Skeletal muscle cell (primary cell): ENCODE data around the gene LINGO4.

ENCODE experiments used
- DNase-seq: peaks from one replicate; pipeline ENCODE4 v3.0.0-alpha.2; 2010; ENCODE audit warnings: low read depth
- H3K4me3 ChIP-seq: 2 replicates; pipeline ENCODE4 v1.5.1; 2011; ENCODE audit warnings: low read depth, mild to moderate bottlenecking, control low read depth, low read length, moderate library complexity

LINGO4 gene

GRCh38 chr1:151835596-151835995, 30.4 kb upstream of the LINGO4 start:
- no peak for DNase-seq
- no peak overlapping the region for H3K4me3 ChIP-seq

GRCh38 chr1:151834239-151834638, 29.0 kb upstream of the LINGO4 start:
- DNase-seq, result no peak
- no peak overlapping the region for H3K4me3 ChIP-seq

GRCh38 chr1:151833172-151833900, 28.1 kb upstream of the LINGO4 start:
- no peak overlapping the region for H3K4me3 ChIP-seq
- DNase-seq, result no peak

- peak; percentile 10 for DNase-seq
- H3K4me3 ChIP-seq, result no peak overlapping the region
Observed at GRCh38 chr1:151832318-151832980, 27.2 kb upstream of the LINGO4 start.

GRCh38 chr1:151831605-151832004, 26.4 kb upstream of the LINGO4 start, which contains the start of gene RORC:
TSS of gene RORC (minus strand) at chr1:151831802. CDS start at chr1:151831764, 38 bp downstream.
- H3K4me3 ChIP-seq, result no peak within 1 kb of the TSS
- DNase-seq, result no peak

GRCh38 chr1:151831256-151831591, 26.0 kb upstream of the LINGO4 start:
- DNase-seq, result no peak
- no peak overlapping the region for H3K4me3 ChIP-seq

- no peak for DNase-seq
- H3K4me3 ChIP-seq, result no peak overlapping the region
Observed at GRCh38 chr1:151830055-151830454, 24.8 kb upstream of the LINGO4 start.

GRCh38 chr1:151829352-151830046, 24.3 kb upstream of the LINGO4 start:
- no peak for DNase-seq
- no peak overlapping the region for H3K4me3 ChIP-seq

GRCh38 chr1:151828921-151829320, 23.7 kb upstream of the LINGO4 start:
- DNase-seq, result peak; percentile 9

GRCh38 chr1:151827853-151828252, 22.6 kb upstream of the LINGO4 start:
- no peak for DNase-seq
- no peak overlapping the region for H3K4me3 ChIP-seq

More at GRCh38 chr1:151828921-151829320, 23.7 kb upstream of the LINGO4 start:
- H3K4me3 ChIP-seq, result no peak overlapping the region

- DNase-seq, result no peak
- H3K4me3 ChIP-seq, result no peak overlapping the region
Observed at GRCh38 chr1:151825751-151826660, 20.8 kb upstream of the LINGO4 start.

- no peak overlapping the region for H3K4me3 ChIP-seq
- DNase-seq, result no peak
Observed at GRCh38 chr1:151825204-151825603, 20.0 kb upstream of the LINGO4 start.

- DNase-seq, result no peak
- H3K4me3 ChIP-seq, result no peak overlapping the region
Observed at GRCh38 chr1:151823175-151823574, 18.0 kb upstream of the LINGO4 start.

- H3K4me3 ChIP-seq, result no peak overlapping the region
- no peak for DNase-seq
Observed at GRCh38 chr1:151822404-151822803, 17.2 kb upstream of the LINGO4 start.

- no peak for DNase-seq
- H3K4me3 ChIP-seq, result no peak overlapping the region
Observed at GRCh38 chr1:151820940-151821339, 15.7 kb upstream of the LINGO4 start.

GRCh38 chr1:151819976-151820623, 14.9 kb upstream of the LINGO4 start:
- H3K4me3 ChIP-seq, result no peak overlapping the region
- no peak for DNase-seq

GRCh38 chr1:151819227-151819835, 14.1 kb upstream of the LINGO4 start:
- H3K4me3 ChIP-seq, result no peak overlapping the region
- no peak for DNase-seq

GRCh38 chr1:151817353-151817730, 12.1 kb upstream of the LINGO4 start:
- H3K4me3 ChIP-seq, result no peak overlapping the region
- no peak for DNase-seq
